Measurements from ENCODE around the gene RAPGEF1.

RAPGEF1 gene

GRCh38 chr9:131704141-131704983 lies 35.5 kb downstream of the RAPGEF1 start:
- Histone ChIP-seq H3K27ac (peak overlapping the region; percentile 71; the same call in 1 of the 2 replicates), H3K9ac (ENCODE audit: insufficient read length) (peak overlapping the region; percentile 9), H3K4me3 (0 out of 2 replicates have a peak overlapping the region, but pooled peaks have one; percentile 34), H3K36me3 (ENCODE audit: insufficient read depth, low read length) (no peaks in the 10 kb centered on the region), H3K9me3 (ENCODE audit: low read depth, low read length) (no peaks in the 10 kb centered on the region)
- no peak for DNase-seq (ENCODE audit: low read depth, low spot score)
- TF ChIP-seq FOXP2 (optimal IDR thresholded peaks at IDR 0.05; ENCODE audit: control extremely low read depth, extremely low read length, insufficient read depth) (no peak), POLR2AphosphoS5 (IDR thresholded peaks at IDR 0.05; ENCODE audit: borderline replicate concordance, low read depth, low read length) (no peak), EZH2 (IDR thresholded peaks at IDR 0.05) (no peak)

- no peak overlapping the region for H3K9ac ChIP-seq (ENCODE audit: insufficient read length)
- no peak for TF ChIP-seq FOXP2 (optimal IDR thresholded peaks at IDR 0.05; ENCODE audit: control extremely low read depth, extremely low read length, insufficient read depth)
- TF ChIP-seq EZH2 (IDR thresholded peaks at IDR 0.05) = no peak
- TF ChIP-seq POLR2AphosphoS5 (IDR thresholded peaks at IDR 0.05; ENCODE audit: borderline replicate concordance, low read depth, low read length) = no peak
- no peak overlapping the region for H3K27ac ChIP-seq
- no peak for DNase-seq (ENCODE audit: low read depth, low spot score)
- no peaks in the 10 kb centered on the region for H3K9me3 ChIP-seq (ENCODE audit: low read depth, low read length)
- H3K4me3 ChIP-seq = no peak overlapping the region
- no peaks in the 10 kb centered on the region for H3K36me3 ChIP-seq (ENCODE audit: insufficient read depth, low read length)
These were observed 36.2 kb downstream of the RAPGEF1 start for GRCh38 chr9:131703697-131704096.

GRCh38 chr9:131702911-131703310 lies 37.0 kb downstream of the RAPGEF1 start:
- Histone ChIP-seq H3K36me3 (ENCODE audit: insufficient read depth, low read length) (no peaks in the 10 kb centered on the region), H3K9me3 (ENCODE audit: low read depth, low read length) (no peaks in the 10 kb centered on the region), H3K9ac (ENCODE audit: insufficient read length) (no peak overlapping the region), H3K4me3 (no peak overlapping the region), H3K27ac (no peak overlapping the region)
- TF ChIP-seq FOXP2 (optimal IDR thresholded peaks at IDR 0.05; ENCODE audit: control extremely low read depth, extremely low read length, insufficient read depth) = no peak
- no peak for TF ChIP-seq POLR2AphosphoS5 (IDR thresholded peaks at IDR 0.05; ENCODE audit: borderline replicate concordance, low read depth, low read length)
- TF ChIP-seq EZH2 (IDR thresholded peaks at IDR 0.05) = no peak
- no peak for DNase-seq (ENCODE audit: low read depth, low spot score)

- Histone ChIP-seq H3K9ac (ENCODE audit: insufficient read length) (peak overlapping the region; percentile 3), H3K36me3 (ENCODE audit: insufficient read depth, low read length) (no peaks in the 10 kb centered on the region), H3K27ac (peak overlapping the region; percentile 60), H3K9me3 (ENCODE audit: low read depth, low read length) (no peaks in the 10 kb centered on the region), H3K4me3 (peak overlapping the region; percentile 15; the same call in 1 of the 2 replicates)
- no peak for DNase-seq (ENCODE audit: low read depth, low spot score)
- TF ChIP-seq EZH2 (IDR thresholded peaks at IDR 0.05) = no peak
- no peak for TF ChIP-seq FOXP2 (optimal IDR thresholded peaks at IDR 0.05; ENCODE audit: control extremely low read depth, extremely low read length, insufficient read depth)
- no peak for TF ChIP-seq POLR2AphosphoS5 (IDR thresholded peaks at IDR 0.05; ENCODE audit: borderline replicate concordance, low read depth, low read length)
These were observed 38.0 kb downstream of the RAPGEF1 start for GRCh38 chr9:131701789-131702337.

- Histone ChIP-seq H3K36me3 (ENCODE audit: insufficient read depth, low read length) (no peaks in the 10 kb centered on the region), H3K4me3 (no peak overlapping the region; the same call in 1 of the 2 replicates), H3K9me3 (ENCODE audit: low read depth, low read length) (no peaks in the 10 kb centered on the region), H3K27ac (no peak overlapping the region; the same call in 1 of the 2 replicates), H3K9ac (ENCODE audit: insufficient read length) (no peak overlapping the region)
- TF ChIP-seq FOXP2 (optimal IDR thresholded peaks at IDR 0.05; ENCODE audit: control extremely low read depth, extremely low read length, insufficient read depth) (no peak), EZH2 (IDR thresholded peaks at IDR 0.05) (no peak), POLR2AphosphoS5 (IDR thresholded peaks at IDR 0.05; ENCODE audit: borderline replicate concordance, low read depth, low read length) (no peak)
- no peak for DNase-seq (ENCODE audit: low read depth, low spot score)
These were observed 38.5 kb downstream of the RAPGEF1 start for GRCh38 chr9:131701436-131701781.

GRCh38 chr9:131700765-131701435 lies 39.0 kb downstream of the RAPGEF1 start:
- no peaks in the 10 kb centered on the region for H3K36me3 ChIP-seq (ENCODE audit: insufficient read depth, low read length)
- peak overlapping the region; percentile 37; the same call in 1 of the 2 replicates for H3K4me3 ChIP-seq
- no peak for DNase-seq (ENCODE audit: low read depth, low spot score)
- peak overlapping the region; percentile 11 for H3K27ac ChIP-seq
- TF ChIP-seq EZH2 (IDR thresholded peaks at IDR 0.05) = no peak
- no peak for TF ChIP-seq POLR2AphosphoS5 (IDR thresholded peaks at IDR 0.05; ENCODE audit: borderline replicate concordance, low read depth, low read length)
- TF ChIP-seq FOXP2 (optimal IDR thresholded peaks at IDR 0.05; ENCODE audit: control extremely low read depth, extremely low read length, insufficient read depth) = no peak
- no peak overlapping the region for H3K9ac ChIP-seq (ENCODE audit: insufficient read length)
- H3K9me3 ChIP-seq (ENCODE audit: low read depth, low read length) = no peaks in the 10 kb centered on the region

GRCh38 chr9:131700076-131700475 lies 39.8 kb downstream of the RAPGEF1 start:
- Histone ChIP-seq H3K9me3 (ENCODE audit: low read depth, low read length) (no peaks in the 10 kb centered on the region), H3K4me3 (no peak overlapping the region), H3K9ac (ENCODE audit: insufficient read length) (no peak overlapping the region), H3K27ac (no peak overlapping the region), H3K36me3 (ENCODE audit: insufficient read depth, low read length) (no peaks in the 10 kb centered on the region)
- no peak for DNase-seq (ENCODE audit: low read depth, low spot score)
- TF ChIP-seq EZH2 (IDR thresholded peaks at IDR 0.05) = no peak
- no peak for TF ChIP-seq POLR2AphosphoS5 (IDR thresholded peaks at IDR 0.05; ENCODE audit: borderline replicate concordance, low read depth, low read length)
- no peak for TF ChIP-seq FOXP2 (optimal IDR thresholded peaks at IDR 0.05; ENCODE audit: control extremely low read depth, extremely low read length, insufficient read depth)

GRCh38 chr9:131698618-131698985 lies 41.3 kb downstream of the RAPGEF1 start:
- Histone ChIP-seq H3K9ac (ENCODE audit: insufficient read length) (no peak overlapping the region), H3K27ac (no peak overlapping the region), H3K9me3 (ENCODE audit: low read depth, low read length) (no peaks in the 10 kb centered on the region), H3K36me3 (ENCODE audit: insufficient read depth, low read length) (no peaks in the 10 kb centered on the region), H3K4me3 (no peak overlapping the region)
- DNase-seq (ENCODE audit: low read depth, low spot score) = no peak
- TF ChIP-seq EZH2 (IDR thresholded peaks at IDR 0.05) (no peak), POLR2AphosphoS5 (IDR thresholded peaks at IDR 0.05; ENCODE audit: borderline replicate concordance, low read depth, low read length) (no peak), FOXP2 (optimal IDR thresholded peaks at IDR 0.05; ENCODE audit: control extremely low read depth, extremely low read length, insufficient read depth) (no peak)

Data from SK-N-MC (cell line).